HG03469 (cell line): ENCODE data around the gene GARIN5A.

ENCODE experiments used
- ATAC-seq: cut with Tn5 transposase; IDR thresholded peaks from one replicate; pipeline ENCODE4 v1.9.1; 2021; ENCODE audit warnings: mild to moderate bottlenecking, moderate library complexity, moderate number of reproducible peaks; ENCODE audit not compliant: unreplicated experiment

GARIN5A gene

DNA sequence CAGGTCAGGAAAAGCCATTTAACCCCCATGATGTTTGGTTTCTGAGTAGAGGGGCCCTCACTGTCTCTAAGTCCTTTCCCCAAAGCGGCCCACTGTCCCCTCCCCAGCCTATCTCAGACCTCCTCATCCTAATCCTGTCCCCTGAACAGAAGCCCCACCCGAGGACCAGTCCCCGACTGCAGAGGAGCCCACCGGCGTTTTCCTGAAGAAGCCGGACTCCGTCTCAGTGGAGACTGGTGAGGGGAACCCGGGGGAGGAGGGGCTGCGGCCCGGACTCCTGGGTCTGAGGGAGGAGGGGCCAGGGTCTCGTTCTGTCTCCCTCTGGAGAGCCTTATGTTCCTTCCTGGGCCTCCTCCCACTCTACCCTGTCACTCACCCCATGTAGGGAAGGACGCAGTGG, 41.0 kb downstream of the GARIN5A start:
- no peak for ATAC-seq

DNA sequence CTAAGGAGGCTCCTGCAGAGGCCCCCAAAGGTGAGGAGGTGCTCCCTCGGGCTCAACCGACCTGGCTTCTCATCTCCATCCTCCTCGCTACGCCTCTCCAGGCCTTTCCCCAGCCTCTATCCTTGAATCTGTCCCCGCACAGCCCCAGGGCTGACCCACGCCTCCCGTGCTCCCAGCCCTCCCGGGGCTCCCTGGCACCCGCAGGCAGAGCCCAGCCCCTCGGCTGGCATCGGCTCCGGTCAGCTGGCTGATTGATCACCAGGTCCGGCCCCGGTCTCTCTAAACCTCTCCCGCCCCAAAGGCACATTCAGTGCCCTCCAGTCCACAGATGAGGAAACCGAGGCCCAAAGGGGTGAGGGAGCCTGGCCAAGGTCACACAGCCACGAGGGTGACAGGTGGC, 41.4 kb downstream of the GARIN5A start:
- ATAC-seq, result no peak

DNA sequence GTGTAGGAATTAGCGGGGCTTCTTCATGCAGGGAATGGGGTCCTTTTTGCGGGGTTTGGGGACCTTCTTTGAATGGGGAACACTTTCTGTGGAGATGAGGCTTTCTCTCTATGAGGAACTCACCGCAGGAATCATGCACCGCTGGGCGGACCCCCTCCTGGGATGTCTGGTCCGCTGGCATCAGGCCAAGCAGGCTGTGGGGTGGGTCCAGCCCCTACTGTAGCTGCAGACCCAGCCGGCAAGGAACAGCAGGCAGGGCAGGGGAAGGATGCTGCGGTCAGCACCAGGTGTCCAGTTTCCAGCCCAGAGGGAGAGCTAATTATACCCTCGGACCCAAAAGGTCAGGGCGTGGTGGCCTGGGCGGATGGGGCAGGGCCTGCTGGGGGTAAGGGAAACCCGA, 42.1 kb downstream of the GARIN5A start:
- no peak for ATAC-seq

DNA sequence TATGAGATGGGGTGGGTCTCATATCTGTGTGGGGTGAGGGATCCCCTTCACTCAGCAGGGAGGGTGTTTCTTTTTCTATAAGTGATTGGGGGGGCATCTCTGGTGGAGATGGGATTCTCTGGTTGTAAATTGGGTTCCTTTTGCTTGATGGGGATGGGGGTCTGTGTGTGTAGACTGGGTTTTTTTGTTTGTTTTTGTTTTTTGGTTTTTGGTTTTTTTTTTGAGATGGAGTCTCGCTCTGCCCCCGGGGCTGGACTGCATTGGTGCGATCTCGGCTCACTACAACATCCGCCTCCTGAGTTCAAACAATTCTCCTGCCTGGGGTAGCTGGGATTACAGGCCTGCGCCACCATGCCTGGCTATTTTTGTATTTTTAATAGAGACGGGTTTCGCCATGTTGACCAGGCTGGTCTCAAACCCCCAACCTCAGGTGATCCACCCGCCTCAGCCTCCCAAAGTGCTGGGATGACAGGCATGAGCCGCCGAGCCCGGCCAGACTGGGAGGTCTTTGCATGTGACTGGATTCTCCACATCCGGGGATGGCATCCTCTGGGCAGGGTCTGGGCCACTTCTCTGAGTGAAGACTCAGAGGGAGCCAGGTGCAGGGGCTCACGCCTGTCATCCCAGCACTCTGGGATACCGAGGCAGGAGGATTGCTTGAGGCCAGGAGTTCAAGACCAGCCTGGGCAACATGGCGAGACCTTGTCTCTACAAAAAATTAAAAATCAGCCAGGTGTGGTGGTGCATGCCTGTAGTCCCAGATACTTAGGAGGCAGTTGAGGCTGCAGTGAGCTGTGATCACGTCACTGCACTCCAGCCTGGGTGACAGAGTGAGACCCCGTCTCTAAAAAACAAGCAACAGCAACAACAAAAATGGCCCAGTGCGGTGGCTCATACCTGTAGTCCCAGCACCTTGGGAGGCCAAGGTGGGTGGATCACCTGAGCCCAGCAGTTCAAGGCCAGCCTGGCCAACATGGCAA, 43.2 kb downstream of the GARIN5A start:
- no peak for ATAC-seq

DNA sequence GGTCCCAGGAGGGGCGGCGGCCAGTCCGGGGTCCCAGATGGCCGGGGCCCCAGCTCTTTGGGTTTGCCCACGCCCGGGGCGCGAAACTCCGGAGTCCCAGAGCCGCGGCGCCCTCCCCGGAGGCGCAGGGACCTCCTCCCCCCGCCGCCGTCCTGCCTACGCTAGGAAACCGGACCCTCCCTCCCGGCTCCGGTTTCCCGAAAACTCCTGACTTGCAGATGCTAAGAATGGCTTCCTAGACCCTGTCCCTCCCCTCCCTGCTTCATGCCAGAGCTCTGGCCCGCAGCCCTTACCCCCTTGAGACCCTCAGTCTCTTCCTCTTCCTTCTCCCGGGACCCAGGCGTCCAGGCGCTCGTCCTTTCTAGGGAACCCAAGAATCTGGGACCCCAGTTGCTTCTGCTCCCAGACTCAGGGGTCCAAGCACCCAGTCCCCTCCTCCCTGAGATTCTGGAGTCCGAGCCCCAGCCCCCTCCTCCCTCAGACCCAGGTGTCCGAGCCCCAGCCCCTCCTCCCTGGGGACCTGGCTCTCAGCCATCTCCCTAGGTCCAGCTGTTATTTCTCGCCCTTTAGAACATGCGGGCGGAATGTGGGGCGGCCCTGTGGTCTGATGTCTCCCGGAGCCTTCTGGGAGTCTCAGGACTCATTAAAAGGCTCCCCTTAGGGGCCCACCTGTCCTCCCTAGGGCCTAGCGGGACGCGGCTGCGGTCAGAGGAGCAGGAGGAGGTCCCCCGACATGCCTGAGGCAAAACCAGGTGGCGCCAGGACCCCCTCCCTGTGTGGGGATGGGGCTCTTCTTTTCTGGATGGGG, 44.2 kb downstream of the GARIN5A start, which contains the start of gene MYBPC2:
Gene MYBPC2 (plus strand): TSS at position 672 of the 808 bp plus-strand sequence. CDS start 62 bp downstream, at position 734.
- ATAC-seq, result no peak

DNA sequence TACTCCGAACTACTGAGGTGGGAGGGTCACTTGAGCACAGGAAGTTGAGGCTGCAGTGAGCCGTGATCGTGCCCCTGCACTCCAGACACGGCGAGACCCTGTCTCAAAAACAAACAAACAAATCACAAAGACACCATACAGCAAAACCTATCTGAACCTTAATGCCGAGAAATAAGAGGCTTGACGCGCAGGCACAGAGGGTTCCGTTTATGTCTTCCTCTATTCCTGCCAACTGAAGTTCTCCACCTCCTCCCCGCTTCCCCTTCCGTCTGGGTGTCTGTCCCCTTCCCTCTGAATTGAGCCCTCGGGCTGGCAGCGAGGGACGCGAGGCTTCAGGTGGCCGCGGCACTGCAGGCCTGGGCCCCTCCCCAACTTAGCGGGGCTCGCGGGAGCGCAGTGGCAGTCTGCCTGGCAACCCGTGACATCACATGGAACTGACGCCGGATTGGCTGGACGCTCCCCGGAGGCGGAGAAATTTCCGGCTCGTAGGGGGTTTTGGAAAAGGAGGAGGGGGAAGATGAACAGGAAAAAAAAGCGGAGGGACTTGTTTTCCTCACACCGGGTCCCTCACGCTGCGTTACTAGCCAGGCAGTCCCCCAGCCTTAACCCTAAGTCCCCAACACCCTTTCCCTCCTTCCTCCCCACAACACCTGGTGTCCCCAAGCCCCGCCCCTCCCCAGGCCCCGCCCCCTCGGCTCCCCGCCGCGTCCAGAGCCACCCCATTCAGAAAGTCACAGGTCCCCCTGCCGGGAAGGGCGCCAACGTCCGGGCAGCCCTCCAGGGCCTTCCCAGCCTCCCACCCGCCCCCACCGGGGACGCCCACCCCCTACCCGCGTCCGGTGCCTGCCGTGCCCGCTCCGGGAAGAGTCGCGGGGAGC, 45.1 kb downstream of the GARIN5A start:
- peak; percentile 50 for ATAC-seq

DNA sequence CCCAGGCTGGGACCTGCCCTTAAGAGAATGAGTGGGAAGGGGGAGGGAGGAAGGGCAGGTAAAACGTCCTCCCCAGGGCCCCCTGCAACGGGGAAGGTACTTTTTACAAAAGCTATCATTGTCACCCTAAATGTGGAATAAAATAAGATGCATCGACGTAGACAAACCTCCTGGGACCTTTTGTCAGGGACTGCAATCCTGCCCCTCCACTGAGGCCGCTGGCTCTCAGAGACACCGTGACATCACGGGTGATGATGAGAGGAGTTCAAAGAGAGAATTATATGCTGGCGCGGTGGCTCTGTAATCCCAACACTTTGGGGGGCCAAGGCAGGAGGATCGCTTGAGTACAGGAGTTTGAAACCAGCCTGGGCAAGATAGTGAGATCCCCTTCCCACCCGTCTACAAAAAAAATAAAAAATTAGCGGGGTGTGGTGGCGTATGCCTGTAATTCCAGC, 45.7 kb downstream of the GARIN5A start:
- no peak for ATAC-seq

DNA sequence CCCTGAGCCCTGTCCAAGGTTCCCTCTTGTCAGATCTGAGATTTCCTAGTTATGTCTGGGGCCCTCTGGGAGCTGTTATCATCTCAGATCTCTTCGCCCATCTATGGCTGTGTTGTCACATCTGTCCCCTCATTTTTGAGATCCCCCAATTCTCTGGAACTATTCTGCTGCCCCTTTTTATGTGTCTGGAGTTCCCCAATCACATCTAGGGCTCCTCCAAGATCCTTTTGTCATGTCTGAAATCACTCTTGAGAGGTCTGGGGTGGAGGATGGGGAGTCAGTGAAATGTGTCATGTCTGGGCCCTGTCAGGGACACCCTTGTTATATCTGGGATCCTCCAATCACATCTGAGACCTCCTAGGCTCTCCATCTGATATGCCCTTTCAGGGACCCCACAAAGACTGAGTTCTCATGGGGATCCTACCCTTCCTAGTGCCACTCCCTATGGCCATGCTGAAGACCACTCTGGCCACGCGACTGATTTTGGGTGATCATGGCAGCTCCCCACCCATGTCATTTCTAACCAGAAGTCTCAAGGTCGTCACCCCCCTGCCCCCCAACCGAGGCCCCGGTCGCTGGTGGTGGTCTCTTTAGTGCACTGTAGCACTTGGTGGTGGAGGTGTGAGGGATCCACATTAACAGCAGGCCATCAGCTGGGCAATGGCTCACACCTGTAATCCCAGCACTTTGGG, 47.7 kb downstream of the GARIN5A start:
- ATAC-seq, result no peak

DNA sequence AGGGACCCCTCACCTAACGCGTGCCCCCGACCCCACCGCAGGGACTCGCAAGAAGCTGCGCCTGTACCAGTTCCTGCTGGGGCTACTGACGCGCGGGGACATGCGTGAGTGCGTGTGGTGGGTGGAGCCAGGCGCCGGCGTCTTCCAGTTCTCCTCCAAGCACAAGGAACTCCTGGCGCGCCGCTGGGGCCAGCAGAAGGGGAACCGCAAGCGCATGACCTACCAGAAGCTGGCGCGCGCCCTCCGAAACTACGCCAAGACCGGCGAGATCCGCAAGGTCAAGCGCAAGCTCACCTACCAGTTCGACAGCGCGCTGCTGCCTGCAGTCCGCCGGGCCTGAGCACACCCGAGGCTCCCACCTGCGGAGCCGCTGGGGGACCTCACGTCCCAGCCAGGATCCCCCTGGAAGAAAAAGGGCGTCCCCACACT, 48.6 kb downstream of the GARIN5A start:
- no peak for ATAC-seq

DNA sequence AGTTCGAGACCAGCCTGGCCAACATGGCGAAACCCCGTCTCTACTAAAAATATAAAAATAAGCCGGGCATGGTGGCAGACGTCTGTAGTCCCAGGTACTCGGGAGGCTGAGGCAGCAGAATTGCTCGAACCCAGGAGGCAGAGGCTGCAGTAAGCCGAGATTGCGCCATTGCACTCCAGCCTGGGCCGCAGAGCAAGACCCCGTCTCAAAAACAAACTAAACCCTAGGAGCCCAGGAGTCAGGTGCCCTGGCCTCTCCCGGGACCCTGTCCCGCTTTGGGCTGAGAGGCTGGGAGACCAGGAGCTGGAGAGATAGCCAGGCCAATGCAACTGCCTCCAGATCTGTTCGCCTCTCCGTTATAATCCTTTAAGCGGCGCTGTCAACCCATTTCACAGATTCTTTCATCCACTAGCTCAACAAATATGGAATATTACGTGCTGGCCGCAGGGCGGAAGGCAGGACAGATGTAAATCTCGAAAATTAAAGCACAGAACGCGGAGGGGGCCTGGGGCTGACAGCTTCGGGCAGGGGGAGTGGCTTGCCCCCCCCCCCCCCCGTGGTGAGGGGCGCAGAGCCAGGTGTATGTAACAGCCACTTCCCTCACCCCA, 49.2 kb downstream of the GARIN5A start:
- ATAC-seq, result no peak

DNA sequence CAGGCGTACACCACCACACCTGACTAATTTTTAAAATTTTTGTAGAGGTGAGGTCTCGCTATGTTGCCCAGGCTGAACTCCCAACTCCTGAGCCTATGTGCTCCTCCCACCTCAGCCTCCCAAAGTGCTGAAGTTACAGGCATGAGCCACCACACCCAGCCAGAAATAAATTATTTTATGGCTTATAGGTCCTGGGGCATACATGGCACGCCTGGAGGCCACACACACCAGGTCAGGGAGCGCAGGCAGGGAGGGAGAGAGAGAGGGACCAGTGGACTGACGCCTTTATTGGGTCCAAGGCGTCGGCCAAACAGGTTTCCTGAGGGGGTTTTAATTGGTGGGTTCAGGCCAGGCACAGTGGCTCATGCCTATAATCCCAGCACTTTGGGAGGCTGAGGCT, 51.1 kb downstream of the GARIN5A start:
- ATAC-seq, result no peak

DNA sequence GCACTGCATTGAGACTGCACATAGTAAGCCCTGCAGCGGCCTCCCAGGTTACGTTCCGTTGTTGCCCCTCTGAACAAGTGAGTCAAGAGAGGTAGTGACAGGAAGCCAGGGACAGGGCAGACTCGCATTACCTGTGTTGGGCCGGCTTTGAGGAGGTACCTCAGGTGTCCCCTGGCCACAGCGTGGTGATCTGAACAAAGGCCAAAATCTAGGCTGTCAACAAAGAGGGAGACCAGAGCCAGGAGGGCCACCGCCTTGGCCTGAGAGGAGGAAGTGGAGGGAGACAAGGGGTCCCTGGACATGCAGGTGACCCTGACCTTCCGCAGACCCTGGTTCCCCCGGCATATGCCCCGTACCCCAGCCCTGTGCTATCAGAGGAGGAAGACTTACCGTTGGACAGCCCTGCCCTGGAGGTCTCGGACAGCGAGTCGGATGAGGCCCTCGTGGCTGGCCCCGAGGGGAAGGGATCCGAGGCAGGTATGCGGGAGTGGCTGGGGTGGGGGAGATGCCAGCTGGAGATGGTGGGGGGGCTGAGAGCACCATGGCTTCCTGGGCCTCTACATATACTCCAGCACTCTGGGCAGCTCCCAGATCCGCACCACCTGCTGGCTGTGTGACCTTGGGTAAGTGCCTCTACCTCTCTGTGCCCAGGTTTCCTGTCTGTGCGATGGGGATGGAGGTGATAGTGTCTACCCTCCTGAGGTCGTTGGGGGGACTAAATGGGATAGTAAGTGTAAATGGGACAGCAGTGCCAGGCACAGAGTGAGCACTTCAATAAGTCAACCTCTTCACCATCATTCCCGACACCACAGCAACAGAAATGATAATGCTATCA, 53.2 kb downstream of the GARIN5A start:
- no peak for ATAC-seq

DNA sequence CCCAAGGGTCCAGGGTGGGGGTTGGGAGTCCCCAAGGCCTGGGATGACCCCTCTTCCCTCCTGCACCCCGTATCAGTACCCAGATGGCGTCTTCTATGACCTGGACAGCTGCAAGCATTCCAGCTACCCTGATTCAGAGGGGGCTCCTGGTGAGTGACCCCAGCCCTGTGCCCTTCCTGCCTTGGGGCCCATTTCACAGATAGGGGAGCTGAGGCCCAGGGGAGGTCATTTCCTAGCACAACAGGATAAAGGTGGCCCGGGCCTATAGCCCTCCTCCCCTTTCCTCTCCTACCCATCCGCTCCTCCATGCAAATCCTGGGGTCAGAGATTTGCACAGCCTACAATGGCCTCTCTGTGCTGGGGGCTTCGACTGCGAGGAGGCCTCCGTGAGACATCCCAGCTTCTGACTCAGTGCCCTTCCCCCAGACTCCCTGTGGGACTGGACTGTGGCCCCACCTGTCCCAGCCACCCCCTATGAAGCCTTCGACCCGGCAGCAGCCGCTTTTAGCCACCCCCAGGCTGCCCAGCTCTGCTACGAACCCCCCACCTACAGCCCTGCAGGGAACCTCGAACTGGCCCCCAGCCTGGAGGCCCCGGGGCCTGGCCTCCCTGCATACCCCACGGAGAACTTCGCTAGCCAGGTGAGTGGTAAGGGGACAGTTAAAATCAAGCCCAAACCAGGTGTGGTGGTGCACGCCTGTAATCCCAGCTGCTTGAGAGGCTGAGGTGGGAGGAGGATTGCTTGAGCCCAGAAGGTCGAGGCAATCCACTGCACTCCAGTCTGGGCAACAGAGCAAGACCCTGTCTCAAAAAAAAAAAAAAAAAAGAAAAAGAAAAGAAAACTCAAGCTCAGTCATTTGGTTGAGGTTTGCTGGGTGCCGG, 54.0 kb downstream of the GARIN5A start:
- no peak for ATAC-seq

DNA sequence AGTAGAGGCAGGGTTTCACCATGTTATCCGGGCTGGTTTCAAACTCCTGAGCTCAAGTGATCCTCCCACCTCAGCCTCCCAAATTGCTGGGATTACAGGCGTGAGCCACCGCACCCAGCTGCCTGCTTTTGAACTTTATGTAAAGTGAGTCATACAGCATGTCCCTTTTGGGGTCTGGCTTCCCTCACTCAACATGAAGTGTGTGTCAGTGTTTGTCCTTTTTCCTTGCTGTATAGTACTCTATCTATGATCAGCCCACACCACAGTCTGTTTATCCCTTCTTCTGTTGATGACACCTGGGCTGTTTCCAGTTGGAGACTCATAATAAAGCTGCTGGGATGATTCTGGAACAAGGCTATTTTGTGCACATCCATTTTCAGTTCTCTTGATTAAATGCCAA, 55.8 kb downstream of the GARIN5A start:
- ATAC-seq, result no peak

DNA sequence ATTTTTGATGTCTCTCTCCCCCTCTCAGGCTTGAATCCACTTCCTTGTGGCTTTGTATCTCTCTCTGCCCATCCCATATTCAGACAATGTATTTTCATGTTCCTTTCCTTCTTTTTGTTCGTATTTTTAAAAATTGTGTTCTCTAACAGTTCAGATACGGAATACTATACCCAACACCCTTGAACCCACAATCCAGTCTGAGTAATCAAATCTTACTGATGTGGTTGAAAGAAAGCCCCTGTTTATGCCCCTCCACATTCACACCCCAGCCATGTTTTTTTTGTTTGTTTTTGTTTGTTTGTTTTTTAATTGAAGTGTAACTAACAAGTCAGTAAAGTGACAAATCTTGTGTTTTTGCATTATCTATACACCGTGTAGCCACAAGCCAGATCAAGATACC, 56.5 kb downstream of the GARIN5A start:
- no peak for ATAC-seq

DNA sequence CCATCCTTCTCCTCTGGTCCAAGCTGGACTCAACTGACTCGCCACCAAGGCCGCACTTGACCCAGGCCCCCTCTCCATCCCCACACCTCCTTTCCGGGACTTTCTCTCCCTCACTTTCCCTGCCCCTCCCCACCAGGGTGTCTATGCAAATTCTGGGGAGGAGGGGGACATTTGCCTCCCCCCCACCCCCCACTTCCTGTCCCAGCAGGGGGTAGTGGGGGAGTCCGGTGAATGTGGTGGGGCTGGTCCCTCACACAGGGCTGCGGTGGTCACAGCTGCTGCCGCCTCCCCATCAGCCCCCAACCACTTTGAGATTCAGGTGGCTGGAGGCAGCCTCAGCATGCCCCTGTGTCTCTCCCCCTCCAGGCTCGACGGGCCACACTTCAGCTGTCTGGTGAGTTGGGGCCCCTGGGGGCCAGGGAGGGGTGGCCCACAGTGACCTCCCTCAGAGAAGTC, 57.0 kb downstream of the GARIN5A start:
- no peak for ATAC-seq

DNA sequence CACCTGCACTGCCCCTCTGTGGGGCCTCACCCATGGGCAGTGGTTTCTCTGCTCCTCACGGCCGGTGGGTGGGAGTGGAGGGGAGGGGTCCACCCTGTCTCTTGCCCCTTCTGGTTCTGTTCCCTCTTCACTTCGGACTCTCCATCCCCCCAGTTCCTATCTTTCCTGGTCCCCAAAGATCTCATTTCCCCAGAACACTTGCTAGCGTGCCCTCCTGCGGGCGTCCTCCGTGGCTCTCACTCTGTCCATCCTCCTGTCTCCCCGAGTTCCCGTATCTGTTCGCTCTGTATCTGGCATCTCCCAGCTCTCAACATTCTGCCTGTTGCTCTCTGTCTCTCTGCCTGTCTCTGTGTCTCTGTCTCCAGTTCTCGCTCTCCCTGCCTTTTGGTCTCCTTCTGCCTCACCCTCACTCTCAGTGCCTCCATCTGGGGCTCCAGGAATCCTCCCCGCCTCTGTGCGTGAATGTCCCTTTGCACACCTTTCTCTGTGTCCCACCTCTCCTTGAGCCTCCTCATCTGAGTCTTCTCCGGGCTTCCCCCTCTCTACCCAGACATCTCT, 57.5 kb downstream of the GARIN5A start:
- ATAC-seq, result no peak
